Prostate gland (tissue), 2 donors: ENCODE results near the gene ZNF423.

ENCODE experiments used
- CTCF ChIP-seq, 4 experiments: fragments of 200-600 bp in 2 of 4; fragments of 450-650 bp in 2 of 4; sonication (generic) in 2 of 4; IDR thresholded peaks; 1 replicate in 3 of 4; 2 replicates in 1 of 4; pipeline ENCODE4 v1.5.1; 2016 to 2019; ENCODE audit warnings: antibody characterized with exemption in 4 of 4, mild to moderate bottlenecking in 2 of 4, moderate library complexity in 2 of 4
- POLR2A ChIP-seq: fragments of 450-650 bp; IDR thresholded peaks from one replicate; pipeline ENCODE4 v1.6.1; 2016; ENCODE audit warnings: antibody characterized with exemption, mild to moderate bottlenecking

GRCh38 chr16:49635591-49636581 is 220.0 kb downstream of the ZNF423 start:
- TF ChIP-seq CTCF (IDR thresholded peaks at IDR 0.05) (no peak), POLR2A (no peak)
